Stimulated activated CD4-positive, alpha-beta T cell treated with anti-CD3 and anti-CD28 coated beads, Interleukin-12 subunit alpha, Interleukin-12 subunit beta, amount 100 ng/mL, for 24 hours (primary cell): ENCODE measurements around the gene SLC7A5.
"Not testable (repeated sequence)": the region's sequence is repeated elsewhere in the genome, so short reads cannot be mapped to it uniquely, and the experiment has no call there.

ENCODE experiments used
- DNase-seq, 2 experiments: peaks; one replicate each; pipeline ENCODE4 v3.0.0-alpha.2; 2020; ENCODE audit warnings: low read depth in 2 of 2

Gene SLC7A5

DNA sequence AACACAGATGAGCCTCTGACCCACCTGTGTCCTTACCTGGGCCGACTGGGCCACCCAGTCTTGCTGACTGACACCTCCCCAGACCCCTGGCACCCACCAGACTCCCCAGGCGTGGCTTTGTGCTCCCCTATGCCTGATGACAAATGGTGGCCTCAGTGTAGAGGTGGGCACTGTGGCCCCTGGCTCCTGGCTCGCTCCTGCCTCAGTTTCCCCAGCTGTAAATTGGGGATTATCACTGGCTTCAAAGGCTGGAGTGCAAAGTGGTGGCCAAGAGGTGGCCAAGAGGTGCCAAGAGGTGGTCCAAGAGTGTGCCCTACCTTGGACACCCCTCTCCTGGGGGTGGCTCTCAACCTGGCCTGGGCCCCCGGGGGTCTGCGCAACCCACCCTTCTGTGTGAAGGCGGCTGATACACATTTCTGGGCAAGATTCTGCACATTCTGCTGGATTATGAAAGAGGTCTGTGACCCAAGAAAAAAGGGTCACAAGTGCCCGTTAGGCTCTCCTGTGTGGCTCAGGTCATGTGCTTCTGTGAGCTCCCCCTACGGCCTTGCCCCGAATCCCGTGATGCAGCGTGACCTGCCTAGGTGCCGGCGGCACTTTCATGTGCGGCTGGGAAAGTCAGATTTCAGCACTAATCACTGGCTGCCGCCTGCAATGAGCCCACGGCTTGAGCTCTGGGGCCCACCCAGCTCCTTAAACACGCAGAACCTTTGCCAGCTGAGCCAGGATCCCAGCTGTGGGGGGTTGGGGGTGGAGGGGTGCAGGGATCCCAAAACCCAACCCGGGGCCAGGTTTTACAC, 7.8 kb downstream of the SLC7A5 start:
- not testable (repeated sequence) for DNase-seq

DNA sequence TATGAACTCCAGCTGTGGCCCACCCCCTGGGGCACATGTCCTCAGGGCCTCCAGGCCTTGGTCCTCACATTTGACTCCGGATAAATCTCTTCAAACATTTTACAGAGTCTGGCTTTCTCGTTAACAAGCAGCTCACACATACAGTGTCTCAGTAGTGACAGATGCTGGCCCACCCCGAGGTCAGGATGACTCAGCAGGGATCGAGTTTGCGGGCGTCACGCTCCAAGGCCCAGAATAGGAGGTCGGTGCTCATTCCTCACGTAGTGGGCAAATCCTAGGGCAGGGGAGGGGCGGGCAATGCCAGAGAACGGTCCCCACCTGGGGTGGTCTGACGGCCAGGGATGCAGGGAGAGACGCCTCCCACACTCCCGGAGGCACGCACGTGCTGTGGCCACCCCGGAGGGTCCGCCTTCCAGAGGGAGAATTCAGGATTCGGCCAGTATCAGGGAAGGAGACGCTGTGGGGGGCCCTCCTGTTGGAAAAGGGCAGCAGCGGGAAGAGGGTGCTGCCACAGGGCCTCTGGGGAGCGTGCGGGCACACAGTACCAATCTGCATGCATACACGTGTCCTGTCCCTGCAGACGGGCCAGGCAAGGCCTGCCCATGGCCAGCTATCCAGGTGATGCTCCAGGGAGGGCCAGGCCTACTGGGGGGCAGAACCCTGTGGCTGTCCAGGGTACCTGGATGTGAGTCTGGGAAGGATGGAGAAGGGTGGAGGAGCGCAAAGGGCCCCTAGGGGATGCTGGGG, 8.6 kb downstream of the SLC7A5 start:
- DNase-seq = no peak

DNA sequence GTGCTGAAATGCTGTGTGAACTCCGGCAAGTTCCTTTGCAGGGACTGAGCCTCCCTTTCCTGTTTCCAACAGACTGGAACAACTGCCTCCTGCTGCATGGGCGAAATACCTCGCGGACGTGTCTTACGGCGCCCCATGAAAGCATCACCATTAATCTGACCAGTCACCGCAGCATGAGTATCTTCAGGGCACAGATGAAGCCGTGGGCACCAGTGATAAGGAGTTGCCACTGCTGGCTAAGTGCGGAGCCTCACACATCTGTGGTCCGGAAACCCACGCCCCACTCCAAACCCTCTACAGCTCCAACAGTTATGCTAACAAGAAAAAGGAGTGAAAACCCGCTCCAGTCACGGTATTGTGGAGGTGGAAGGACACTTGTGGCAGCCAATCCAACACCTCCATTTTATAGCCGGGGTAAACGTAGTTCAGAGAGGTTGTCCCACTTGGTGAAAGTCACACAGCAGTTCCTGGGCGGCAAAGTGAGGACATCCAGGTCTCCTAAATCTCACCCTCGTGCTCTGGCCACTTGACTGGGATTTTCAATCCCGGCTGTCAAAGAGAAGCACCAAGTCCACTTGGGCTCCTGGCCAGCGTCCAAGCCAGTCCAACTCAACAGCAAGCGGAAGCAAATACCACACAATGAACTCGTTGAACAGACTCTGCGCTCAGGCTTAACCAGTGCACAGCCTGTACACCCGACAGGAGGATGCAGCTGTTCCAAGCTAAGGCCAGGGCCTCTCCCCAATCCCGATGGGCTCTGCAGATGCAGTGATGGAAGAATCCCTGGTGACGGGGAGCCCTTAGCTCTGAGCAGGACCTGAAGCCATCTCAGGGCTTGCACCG, 10.9 kb downstream of the SLC7A5 start:
- not testable (repeated sequence) for DNase-seq

DNA sequence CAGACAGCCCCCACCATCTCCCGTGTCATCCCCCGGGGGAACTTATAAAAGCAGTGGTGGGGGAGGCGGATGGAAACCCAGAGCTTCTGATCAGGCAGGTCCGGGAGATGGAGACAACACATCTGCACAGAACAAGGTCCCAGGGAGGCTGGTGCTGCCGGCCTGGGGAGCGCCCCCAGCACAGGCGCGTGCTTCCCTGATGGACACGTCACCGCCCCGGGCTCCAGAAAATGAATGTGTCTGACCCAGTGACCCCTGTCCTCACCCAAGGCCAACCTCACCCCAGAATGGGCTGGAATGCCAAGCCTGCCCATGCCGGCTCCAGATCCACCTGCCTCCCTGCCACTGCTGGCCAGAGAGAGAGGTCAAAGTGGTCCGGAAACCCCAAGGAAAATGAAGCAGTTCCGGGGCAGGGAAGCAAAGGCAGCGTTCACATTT, 12.5 kb downstream of the SLC7A5 start:
- DNase-seq = no peak

DNA sequence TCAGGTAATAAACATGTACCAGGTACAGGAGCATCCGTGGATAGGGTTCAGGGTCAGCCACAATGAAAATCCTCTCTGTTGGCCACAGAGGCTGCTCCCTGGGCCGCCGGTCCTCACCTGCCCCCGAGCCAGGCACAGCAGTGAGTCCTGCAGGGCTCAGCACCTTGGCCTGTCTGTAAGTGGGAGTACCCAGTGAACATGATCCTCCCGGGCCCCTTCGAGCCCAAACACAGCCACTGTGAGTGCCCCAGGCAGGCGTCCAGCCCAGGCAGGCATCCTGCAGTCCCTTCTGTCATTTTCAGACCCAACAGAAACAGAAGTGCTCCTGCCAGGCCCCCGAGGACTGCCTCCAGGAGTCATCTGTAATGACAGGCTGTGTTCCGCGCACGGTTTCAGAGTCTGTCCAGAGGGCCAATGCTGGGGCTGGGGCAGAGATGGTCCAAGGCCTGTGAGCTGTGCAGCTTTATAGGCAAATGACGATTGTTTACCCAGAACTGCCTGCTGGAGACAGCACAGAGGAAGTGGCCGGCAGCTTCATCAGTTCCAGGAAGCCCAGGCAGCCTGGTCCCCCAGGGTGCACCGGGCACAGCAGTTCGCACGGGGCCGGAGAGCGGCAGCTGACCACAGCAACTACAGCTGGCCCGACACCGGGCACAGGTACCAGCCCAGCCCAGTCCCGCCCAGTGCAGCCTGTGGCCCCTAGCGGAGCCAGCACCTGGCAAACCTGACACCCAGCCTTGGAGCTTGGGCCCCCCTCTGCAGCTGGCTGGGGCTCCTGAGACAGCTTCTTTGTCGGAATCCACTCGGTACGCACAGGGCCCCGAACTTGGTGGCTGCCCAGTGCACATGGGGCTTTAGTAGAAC, 13.2 kb downstream of the SLC7A5 start:
- DNase-seq = no peak

DNA sequence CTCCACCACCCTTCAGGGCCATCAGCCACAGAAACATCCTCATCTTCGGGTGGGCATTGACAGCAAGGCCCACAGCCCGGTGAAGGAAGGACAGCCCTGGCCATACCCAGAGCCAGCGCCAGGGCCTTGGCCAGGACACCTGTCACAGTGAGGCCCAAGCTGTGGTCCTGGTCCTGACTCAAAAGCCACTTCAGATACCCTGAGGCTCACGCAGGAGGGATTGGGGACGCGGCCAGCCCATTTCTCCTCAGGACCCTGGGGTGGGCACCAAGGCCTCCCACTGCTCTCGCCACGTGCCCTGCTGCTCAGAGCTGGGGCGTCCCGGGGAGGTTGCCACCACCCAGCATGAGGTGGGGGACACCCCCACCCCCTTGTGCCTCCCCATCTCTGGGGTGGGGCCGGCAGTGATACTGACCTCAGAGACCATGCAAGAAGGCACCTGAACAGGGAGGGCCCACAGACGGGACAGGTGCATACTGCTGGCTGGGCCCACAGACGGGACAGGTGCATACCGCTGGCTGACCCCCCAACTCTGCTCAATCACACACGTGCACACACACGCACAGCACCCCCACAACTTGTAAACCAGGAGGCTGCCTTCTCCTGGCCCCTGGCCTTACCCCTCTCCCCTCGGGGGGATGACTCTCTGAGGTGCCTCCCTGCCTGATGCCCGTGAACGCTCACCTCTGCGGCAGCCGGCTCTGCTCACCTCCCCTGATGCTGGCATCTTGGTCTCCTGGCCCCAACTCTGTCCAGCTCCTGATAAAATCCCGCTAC, 14.2 kb downstream of the SLC7A5 start:
- no peak for DNase-seq

DNA sequence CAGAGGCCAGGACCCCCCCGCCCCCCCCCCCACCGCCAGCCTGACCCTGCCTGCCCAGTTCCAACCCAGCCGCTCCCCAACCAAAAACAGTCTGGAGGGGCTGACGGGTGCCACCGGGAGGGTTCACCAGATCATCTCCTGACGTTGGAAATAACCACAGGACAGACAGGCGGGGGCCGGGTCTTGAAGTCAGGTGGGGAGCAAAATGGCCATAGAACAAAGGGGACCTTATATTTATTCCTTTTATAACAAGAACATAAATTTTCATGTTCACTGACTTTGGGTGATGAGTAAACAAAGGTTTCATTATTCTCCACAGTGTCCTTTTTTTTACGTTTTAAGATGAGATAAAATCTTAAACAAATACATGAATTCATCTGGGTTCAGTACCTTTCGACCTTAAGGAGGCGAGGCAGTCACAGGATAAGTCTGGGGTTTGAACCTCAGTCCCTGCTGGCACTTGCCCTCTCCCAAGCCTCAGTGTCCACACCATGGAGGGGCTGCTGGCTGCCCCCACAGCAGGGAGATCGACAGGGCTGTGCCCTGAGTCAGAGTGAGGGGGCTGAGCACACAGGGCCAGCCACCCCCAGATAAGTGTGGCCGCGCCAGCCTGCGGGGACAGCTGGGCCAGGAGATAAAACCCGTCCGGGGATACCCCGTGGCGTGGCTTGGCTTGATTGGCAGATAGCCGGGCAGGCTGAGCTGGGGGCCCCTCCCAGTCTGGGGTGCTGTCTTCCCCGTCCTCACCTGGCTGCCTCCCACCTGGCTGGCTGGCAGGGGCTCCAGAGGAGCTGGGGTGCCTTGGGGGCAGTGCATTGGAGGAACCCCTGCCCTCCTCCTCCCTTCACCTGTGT, 15.0 kb downstream of the SLC7A5 start:
- no peak for DNase-seq

DNA sequence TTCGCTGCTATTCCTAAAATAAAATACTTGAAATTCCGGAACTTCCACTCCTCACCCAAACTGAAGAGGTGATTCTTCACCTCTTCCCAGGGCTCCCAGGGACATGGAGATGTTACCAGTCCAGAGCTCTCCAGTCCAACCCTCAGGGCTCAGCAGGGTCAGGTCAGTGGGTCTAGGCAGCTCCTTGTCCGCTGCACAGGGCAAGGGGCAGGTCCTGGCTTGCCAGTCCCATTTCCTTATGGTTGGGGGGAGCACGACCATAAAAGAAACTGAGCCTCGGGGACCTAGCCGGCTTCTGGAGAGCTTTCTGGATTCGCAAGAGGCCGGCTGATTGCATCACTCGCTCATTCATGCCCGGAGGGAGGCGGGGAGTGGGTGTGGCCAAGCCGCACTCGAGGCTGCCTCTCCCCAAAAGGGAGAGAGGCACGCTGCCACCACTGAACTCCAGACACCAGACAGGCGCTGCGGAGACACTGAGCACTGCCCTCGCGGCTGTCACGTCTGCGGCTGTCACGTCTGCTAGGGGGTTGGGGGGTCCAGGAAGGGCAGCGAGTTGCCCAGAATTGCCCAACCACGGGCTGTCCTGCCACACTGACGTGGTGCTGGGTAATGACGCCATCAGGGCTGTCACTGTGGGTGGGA, 15.8 kb downstream of the SLC7A5 start:
- peak in 1 of 2 experiments; percentile 81 for DNase-seq

DNA sequence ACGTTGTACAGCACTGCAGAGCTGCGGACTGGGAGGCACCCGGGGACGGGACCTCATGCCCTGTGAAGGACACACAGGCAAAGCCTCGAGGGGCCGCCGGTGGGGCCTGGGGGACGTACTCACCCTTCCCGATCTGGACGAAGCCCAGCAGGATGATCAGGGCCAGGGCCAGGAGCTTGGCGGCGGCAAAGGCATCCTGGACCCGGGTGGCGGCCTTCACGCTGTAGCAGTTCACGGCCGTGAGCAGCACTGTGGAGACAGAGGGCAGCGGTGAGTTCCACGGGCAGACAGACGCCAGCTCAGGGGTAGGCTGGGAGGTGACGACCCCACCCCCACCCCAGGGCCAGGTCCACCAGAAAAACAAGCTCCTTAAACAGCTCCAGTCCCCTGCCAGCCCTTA, 17.7 kb downstream of the SLC7A5 start:
- DNase-seq = no peak

DNA sequence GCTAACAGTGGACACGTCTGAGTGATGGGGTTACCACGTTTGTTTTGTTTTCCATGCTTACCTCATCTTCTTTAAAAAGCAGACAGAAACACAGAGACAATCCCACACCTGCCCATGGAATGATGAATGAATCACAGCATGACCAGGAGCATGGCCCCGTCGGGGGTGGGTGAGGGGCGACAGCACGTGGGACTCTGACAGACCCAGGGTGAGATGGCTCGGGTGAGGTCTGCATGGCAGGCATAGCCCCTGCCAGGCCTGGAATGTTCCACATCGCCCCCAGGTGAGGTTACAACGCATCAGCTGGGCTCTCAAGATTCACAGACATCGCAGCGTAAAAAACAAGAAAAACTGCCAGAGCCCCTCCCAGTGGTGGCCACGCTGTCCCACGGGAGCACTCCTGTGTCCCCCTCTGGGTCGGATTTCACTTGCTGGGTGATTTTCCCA, 18.1 kb downstream of the SLC7A5 start:
- DNase-seq = no peak

DNA sequence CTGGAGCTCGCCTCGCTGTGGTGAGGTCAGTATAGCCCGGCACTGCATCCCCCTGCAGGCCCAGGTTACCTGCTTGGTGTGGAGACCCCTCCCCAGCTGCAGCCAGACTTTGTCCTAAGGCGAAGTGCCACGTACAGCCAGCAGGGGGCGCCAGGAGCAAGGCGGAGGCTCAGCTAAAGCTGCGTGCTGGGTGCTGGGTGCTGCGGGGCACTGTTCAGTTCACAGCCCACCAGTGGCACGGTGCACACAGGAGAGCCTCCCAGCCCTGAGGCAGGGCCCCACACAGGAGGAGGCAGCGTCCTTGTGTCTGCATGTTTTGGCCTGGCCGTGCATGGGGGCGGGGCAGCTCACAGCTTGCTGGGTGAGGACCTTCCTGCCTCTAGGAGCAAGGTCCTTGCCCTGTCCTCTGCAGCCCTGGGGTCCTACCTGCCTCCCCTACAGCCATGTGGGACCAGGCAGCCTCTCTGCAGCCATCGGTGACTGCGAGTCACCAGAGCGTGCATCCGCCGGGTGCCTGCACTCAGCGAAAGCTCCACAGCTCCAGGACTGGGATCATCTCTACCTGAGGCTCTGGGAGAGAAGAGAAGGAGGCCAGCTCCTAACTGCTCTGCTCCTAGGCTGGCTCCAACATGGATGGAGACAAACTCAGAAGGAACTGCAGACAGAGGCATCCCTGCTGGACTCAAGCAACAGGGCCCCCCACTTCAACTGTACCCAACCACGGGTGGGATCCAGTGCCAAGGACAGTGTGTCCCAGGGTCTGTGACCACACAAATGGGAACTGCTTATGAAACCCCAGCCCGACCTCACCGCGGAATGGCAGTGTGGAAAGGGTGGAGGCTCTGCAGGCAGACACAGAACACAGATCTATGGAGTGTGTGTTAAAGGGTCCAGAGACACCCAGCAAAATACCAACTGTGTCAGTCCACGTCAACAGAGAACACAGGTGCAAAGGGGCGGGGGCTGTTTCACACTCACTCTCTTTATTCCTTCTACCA, 19.0 kb downstream of the SLC7A5 start:
- peak in 1 of 2 experiments; percentile 52 for DNase-seq

DNA sequence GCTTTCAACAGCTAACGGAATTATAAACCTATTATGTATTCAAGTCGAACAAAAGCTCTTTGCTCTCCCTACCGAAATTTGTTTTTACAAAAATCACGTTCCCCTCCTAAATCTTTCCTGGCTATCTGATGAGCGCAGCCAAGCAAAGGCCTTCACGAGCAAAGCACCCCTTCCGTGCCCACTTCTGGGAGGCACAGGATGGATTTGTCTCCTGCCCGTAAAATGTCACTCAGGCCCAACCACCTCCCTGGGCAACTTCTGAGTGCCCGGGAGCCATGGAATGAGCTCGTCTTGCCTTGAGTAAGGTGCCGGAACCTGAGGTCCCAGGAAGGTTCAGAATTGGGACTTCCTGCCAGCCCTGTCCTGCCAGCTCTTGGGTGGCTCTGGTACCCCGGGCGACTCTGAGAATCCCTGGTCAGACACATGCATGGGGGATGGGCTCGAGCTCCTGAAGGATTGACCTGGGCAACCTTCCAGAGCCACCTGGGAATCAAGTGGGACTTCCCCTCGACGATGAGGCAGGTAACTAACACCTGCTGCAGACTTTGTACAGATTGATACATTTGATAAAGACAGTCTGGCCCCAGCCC, 19.8 kb downstream of the SLC7A5 start:
- no peak for DNase-seq

DNA sequence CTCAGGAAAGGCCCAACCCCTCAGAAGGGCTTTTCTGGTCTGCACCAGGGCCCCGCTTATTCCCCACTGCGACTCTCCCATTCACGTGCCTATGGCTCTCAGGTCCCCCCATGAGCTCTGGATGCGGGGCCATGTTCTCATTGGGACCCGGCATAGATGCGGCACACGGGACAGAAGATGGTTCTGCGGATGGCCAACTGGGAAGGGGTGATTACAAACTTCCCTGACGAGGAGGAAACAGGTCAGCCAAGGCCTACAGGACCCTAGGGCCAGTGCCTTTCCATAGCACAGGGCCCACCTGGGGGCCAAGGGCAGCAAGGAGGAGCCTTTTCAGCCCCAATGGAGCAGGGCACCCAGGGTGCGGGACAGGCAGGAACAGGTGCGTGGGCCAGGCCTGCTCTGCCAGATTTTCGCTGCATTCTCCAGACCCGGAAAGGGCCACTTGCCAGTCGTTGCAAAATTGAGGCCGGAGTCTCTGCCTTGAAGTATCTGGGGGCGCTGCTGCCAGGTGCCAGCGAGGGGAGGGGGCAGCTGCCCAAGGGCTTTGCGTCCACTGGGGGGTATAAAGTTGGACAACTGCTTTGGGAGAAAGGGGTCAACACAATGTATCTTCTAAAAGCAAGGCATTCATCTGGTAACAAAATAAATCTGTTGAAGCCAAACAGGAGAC, 20.5 kb downstream of the SLC7A5 start:
- DNase-seq = no peak

DNA sequence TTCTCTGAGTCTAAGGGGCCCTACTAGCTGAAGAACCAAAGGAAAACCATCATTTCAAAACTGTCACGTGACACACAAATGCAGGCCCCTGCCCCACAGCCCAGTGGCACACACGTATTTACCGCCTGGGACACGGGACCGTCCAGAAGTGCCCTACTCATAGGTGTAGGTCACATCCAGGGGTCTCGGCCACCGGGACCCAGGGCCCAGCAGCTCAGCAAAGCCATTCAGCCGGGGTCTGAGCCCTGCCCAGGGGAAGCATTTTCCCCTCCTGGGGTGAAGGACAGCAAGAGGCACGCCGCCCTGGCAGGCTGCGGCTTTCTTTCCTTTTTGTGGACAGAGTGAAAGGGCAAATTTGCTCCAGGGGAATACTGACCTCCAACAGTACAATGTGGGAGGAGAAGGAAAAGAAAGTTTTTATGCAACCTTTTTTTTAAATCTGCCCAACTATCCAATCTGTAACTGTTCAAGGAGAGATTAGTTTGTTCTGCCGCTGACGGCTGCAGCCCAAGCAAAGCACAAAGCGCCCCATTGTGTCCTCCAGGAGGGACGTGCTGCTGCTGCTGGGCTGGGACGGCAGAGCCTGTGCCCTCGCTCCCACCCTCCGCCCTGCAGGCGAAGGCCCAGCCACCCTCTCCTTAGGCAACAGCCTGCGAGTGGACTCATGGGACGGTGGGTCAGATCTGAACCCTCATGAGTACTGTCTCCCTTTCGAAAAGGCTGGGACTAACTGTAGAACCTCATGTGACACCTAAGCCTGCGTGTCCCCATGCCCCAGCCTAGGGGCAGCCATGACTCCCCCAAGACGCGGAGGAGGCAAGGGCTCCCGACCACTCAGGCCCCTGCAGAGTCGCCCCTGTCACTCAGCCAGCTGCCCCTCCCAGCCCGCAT, 21.3 kb downstream of the SLC7A5 start:
- DNase-seq = no peak

DNA sequence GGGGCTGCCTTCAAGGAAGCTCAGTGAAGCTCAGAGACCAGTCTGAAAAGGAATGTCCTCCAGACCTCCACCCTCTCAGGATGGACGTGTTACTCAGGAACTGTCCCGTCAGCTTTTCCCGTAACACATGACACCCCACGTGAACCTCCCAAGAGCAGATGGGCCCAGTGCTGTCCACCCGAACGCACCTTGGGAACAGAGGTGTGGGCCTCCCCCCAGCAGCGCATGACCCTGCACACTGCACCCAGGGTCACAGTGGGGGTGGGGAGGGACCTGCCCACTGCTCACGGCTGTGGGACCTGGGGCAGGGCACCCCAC, 21.9 kb downstream of the SLC7A5 start:
- DNase-seq = no peak
